WERI-Rb-1 (cell line): Measurements from ENCODE around the gene SRGAP2B.
"Not testable (repeated sequence)": the region's sequence is repeated elsewhere in the genome, so short reads cannot be mapped to it uniquely, and the experiment has no call there.

ENCODE experiments used
- DNase-seq: peaks from one replicate; pipeline ENCODE4 v3.0.0-alpha.2; 2020
- H3K27ac ChIP-seq: fragments of 250-450 bp; sonication (Bioruptor Pico); 2 replicates; pipeline ENCODE4 v1.5.1; 2020; ENCODE audit warnings: mild to moderate bottlenecking, moderate library complexity
- H3K27me3 ChIP-seq: fragments of 250-450 bp; sonication (Bioruptor Pico); 2 replicates; pipeline ENCODE4 v1.5.1; 2021; ENCODE audit warnings: mild to moderate bottlenecking, low read depth, moderate library complexity; ENCODE audit not compliant: insufficient read depth, severe bottlenecking
- H3K36me3 ChIP-seq: fragments of 250-450 bp; sonication (Bioruptor Pico); 2 replicates; pipeline ENCODE4 v1.5.1; 2020; ENCODE audit warnings: mild to moderate bottlenecking, moderate library complexity
- H3K4me3 ChIP-seq: 2 replicates; pipeline ENCODE4 v1.5.1; 2011; ENCODE audit warnings: low read depth, mild to moderate bottlenecking, control low read depth, low read length
- H3K9me3 ChIP-seq: fragments of 250-450 bp; sonication (Bioruptor Pico); 2 replicates; pipeline ENCODE4 v1.5.1; 2021; ENCODE audit warnings: mild to moderate bottlenecking, moderate library complexity; ENCODE audit not compliant: severe bottlenecking

SRGAP2B gene

GRCh38 chr1:145095284-145096057 lies at the start of gene SRGAP2B, which contains the start of gene FAM72D:
SRGAP2B (minus strand) TSS chr1:145095328; CDS start chr1:145092901, 2,427 bp downstream.
FAM72D (plus strand) TSS chr1:145095974; CDS start chr1:145096848, 874 bp downstream.
- not testable (repeated sequence) for DNase-seq, H3K27me3 ChIP-seq, H3K27ac ChIP-seq, H3K9me3 ChIP-seq, H3K36me3 ChIP-seq
- peak within 1 kb of the TSS; percentile 50 for H3K4me3 ChIP-seq

GRCh38 chr1:145144264-145144913 lies 49.3 kb upstream of the SRGAP2B start:
- not testable (repeated sequence) for H3K9me3 ChIP-seq, H3K36me3 ChIP-seq, H3K27ac ChIP-seq, H3K4me3 ChIP-seq, DNase-seq, H3K27me3 ChIP-seq

DNA sequence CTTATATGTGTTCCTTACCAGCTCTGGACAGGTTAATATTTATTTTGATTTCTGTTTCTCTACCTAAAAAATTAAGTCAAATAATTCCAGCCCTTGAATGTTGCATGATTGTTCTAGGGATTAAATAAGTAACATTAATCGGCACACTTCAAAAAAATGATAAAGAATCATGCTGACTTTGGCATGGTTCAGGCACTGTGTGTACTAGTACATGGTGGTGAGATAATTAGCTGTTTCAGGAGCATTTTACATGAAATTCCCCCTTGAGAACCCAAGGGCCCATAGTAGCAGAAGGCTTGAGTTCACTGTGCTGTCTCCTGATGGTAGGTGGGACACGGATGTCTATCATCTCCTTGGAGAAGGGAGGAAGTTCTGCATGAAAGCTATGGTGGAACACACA lies 45.4 kb upstream of the SRGAP2B start:
- H3K27ac ChIP-seq, DNase-seq, H3K36me3 ChIP-seq, H3K9me3 ChIP-seq, H3K4me3 ChIP-seq, H3K27me3 ChIP-seq: not testable (repeated sequence)

GRCh38 chr1:145134476-145134875 lies 39.3 kb upstream of the SRGAP2B start:
- not testable (repeated sequence) for H3K36me3 ChIP-seq, H3K27me3 ChIP-seq, DNase-seq, H3K9me3 ChIP-seq, H3K27ac ChIP-seq, H3K4me3 ChIP-seq

GRCh38 chr1:145128697-145129469 lies 33.8 kb upstream of the SRGAP2B start:
- not testable (repeated sequence) for H3K27ac ChIP-seq, H3K4me3 ChIP-seq, H3K9me3 ChIP-seq, H3K36me3 ChIP-seq, H3K27me3 ChIP-seq, DNase-seq

DNA sequence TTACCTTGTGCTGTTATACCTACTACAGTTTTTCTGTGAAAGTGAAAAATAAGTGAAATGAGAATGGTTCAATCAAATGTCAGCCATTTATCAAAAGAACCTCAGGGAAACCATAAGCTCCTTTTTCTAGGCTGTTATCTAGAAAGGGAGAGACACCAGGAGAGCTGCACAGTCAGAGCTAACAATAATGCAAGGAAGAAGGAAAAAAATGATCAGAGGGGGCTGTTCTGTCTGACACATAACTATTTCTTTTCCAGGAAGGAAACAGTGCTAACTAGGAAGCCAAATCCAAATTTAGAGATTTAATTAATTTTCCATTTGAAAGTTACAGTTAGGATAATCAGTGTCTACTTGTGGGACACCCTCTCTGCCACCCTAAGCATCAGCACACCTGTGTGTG lies 32.0 kb upstream of the SRGAP2B start:
- not testable (repeated sequence) for DNase-seq, H3K4me3 ChIP-seq, H3K9me3 ChIP-seq, H3K27me3 ChIP-seq, H3K36me3 ChIP-seq, H3K27ac ChIP-seq

GRCh38 chr1:145125112-145125511 lies 30.0 kb upstream of the SRGAP2B start:
- H3K27ac ChIP-seq, H3K27me3 ChIP-seq, H3K36me3 ChIP-seq, H3K4me3 ChIP-seq, H3K9me3 ChIP-seq, DNase-seq: not testable (repeated sequence)

DNA sequence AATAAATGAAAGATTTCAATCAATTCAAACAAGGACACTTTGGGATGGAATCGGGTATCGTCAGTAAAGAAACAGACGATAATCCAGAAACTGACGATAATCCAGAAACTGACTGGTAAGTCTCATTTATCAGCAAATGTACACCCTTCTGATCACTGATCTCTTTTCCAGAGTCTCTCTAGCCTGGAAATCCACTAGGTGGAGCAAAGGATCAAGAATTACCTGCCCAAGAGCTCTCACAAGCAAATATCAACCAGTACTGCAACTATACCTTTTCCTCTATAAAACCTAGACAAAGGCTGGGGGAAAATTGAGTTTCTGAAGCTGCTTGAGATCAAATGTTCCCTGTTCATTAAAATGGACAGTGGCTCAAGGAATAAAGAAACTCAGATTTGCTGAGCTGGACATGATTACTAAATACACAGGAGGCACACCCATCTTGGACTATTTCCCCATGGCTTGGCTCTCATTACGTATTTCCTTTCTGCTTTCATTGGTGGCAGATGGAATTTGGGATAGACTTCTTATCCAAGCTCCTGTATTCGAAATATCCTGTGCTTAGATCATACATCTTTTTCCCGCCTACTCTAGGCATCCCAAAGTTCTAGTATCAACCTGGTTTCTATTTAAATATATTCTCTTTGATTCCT lies 29.0 kb upstream of the SRGAP2B start:
- not testable (repeated sequence) for H3K36me3 ChIP-seq, H3K27me3 ChIP-seq, H3K27ac ChIP-seq, H3K9me3 ChIP-seq, DNase-seq, H3K4me3 ChIP-seq

- H3K9me3 ChIP-seq, DNase-seq, H3K36me3 ChIP-seq, H3K27ac ChIP-seq, H3K4me3 ChIP-seq, H3K27me3 ChIP-seq: not testable (repeated sequence)
These were observed 27.9 kb upstream of the SRGAP2B start for GRCh38 chr1:145123062-145123395.

DNA sequence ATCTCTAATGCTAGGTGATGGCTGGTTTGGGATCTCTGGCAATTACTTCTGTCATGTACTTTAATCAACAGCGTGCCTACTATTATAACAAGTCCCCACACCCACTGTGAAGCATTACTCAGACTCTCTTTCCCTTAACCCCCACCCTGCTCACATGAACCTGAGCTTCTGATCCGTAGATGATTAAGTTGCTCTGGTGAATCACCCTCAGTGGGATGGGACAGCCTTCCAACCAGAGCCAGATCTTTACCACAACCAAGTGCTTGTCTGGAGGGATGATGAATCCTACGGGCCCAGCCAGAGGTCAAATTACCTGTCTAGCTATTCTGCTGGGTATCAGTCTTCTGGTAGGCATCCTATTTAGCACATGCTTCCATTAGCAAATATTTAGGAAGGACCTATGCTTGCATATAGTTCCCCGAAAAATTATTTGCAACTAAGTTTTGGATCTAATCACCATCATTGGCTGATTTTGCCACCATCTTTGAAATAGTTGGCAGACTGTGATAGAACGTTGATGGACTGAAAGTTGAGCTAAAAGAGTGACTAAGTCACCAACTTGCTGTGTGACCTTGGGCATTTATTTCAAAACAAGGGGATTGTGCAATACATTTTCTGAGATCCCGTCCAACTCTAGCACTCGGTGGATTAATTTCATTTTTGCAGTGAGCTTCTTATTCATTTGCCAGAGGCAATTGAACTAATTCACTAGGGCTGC lies 27.4 kb upstream of the SRGAP2B start:
- H3K27ac ChIP-seq, H3K36me3 ChIP-seq, H3K4me3 ChIP-seq, H3K27me3 ChIP-seq, DNase-seq, H3K9me3 ChIP-seq: not testable (repeated sequence)

DNA sequence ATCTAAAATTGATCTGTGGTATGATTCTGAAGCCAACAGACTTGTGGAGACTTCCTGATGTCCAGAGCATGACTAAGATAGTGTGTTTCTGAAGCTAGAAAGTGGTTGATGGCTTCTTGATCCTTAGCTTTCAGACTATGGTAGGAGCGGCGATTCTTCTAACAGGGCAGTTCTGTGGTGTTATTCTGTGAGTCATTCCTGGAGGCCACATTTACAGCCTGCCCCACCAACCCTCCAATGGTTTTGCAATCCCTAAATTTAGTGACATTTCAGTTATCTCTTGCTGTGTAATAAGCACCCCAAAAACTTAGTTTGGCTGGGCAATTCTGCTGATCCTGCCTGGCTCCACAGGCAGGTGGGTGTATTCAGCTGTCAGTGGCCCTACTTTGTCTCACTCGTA lies 24.7 kb upstream of the SRGAP2B start:
- not testable (repeated sequence) for H3K9me3 ChIP-seq, H3K27me3 ChIP-seq, H3K27ac ChIP-seq, DNase-seq, H3K36me3 ChIP-seq, H3K4me3 ChIP-seq

- H3K27ac ChIP-seq, H3K36me3 ChIP-seq, H3K27me3 ChIP-seq: not testable (repeated sequence)
These were observed 20.7 kb upstream of the SRGAP2B start for GRCh38 chr1:145115587-145116493.

GRCh38 chr1:145114560-145115057 lies 19.5 kb upstream of the SRGAP2B start:
- DNase-seq, H3K36me3 ChIP-seq, H3K4me3 ChIP-seq, H3K9me3 ChIP-seq, H3K27me3 ChIP-seq, H3K27ac ChIP-seq: not testable (repeated sequence)

More at GRCh38 chr1:145115587-145116493, 20.7 kb upstream of the SRGAP2B start:
- H3K9me3 ChIP-seq, DNase-seq, H3K4me3 ChIP-seq: not testable (repeated sequence)
